HEK293T (cell line): ENCODE measurements around the gene PLA2R1.

Experiments used
- CTCF ChIA-PET: fragments of 350-600 bp; formaldehyde crosslinking; extraction: SDS; loops from one replicate; lab custom pipeline; 2021; ENCODE audit warnings: antibody characterized with exemption, inconsistent platforms; lab: Yijun Ruan, JAX
- POLR2A ChIA-PET: fragments of 350-600 bp; formaldehyde crosslinking; extraction: SDS; loops from one replicate; lab custom pipeline; 2020; ENCODE audit warnings: antibody characterized with exemption, inconsistent platforms; lab: Yijun Ruan, JAX
- DNase-seq: peaks from one replicate; pipeline ENCODE4 v3.0.0; 2012; ENCODE audit warnings: mixed read lengths; ENCODE audit errors: extremely low spot score
- ARNT ChIP-seq: fragments of 450-650 bp; IDR thresholded peaks from 2 replicates; pipeline ENCODE4 v1.6.1; 2017; ENCODE audit warnings: mild to moderate bottlenecking
- BHLHE40 ChIP-seq: fragments of 450-650 bp; IDR thresholded peaks from 2 replicates; pipeline ENCODE4 v1.6.1; 2016; ENCODE audit warnings: mild to moderate bottlenecking, moderate library complexity, borderline replicate concordance
- CTBP1 ChIP-seq: fragments of 450-650 bp; IDR thresholded peaks from 2 replicates; pipeline ENCODE4 v1.6.1; 2016; ENCODE audit warnings: borderline replicate concordance
- ELF4 ChIP-seq: fragments of 450-650 bp; IDR thresholded peaks from 2 replicates; pipeline ENCODE4 v1.6.1; 2017; ENCODE audit warnings: antibody characterized with exemption
- FOXA1 ChIP-seq: fragments of 450-650 bp; IDR thresholded peaks from 2 replicates; pipeline ENCODE4 v1.6.1; 2016; ENCODE audit warnings: mild to moderate bottlenecking
- FOXK2 ChIP-seq: fragments of 450-650 bp; IDR thresholded peaks from 2 replicates; pipeline ENCODE4 v1.6.1; 2016; ENCODE audit warnings: mild to moderate bottlenecking
- FOXM1 ChIP-seq: fragments of 450-650 bp; IDR thresholded peaks from 2 replicates; pipeline ENCODE4 v1.6.1; 2017; ENCODE audit warnings: mild to moderate bottlenecking, borderline replicate concordance
- HDGF ChIP-seq: fragments of 450-650 bp; IDR thresholded peaks from 2 replicates; pipeline ENCODE4 v1.6.1; 2017; ENCODE audit warnings: antibody characterized with exemption, borderline replicate concordance
- L3MBTL2 ChIP-seq: fragments of 450-650 bp; conservative IDR thresholded peaks from 2 replicates; pipeline ENCODE4 v1.6.1; 2016; ENCODE audit warnings: mild to moderate bottlenecking
- LEF1 ChIP-seq: fragments of 450-650 bp; IDR thresholded peaks from 2 replicates; pipeline ENCODE4 v1.6.1; 2017; ENCODE audit warnings: mild to moderate bottlenecking, borderline replicate concordance
- NFRKB ChIP-seq: fragments of 450-650 bp; IDR thresholded peaks from 2 replicates; pipeline ENCODE4 v1.6.1; 2016; ENCODE audit warnings: mild to moderate bottlenecking, moderate library complexity
- PKNOX1 ChIP-seq: fragments of 450-650 bp; IDR thresholded peaks from 2 replicates; pipeline ENCODE4 v1.6.1; 2016
- SP1 ChIP-seq: fragments of 450-650 bp; IDR thresholded peaks from 2 replicates; pipeline ENCODE4 v1.6.1; 2017
- SUZ12 ChIP-seq: fragments of 450-650 bp; IDR thresholded peaks from 2 replicates; pipeline ENCODE4 v1.6.1; 2016; ENCODE audit warnings: mild to moderate bottlenecking
- TARDBP ChIP-seq: fragments of 450-650 bp; IDR thresholded peaks from 2 replicates; pipeline ENCODE4 v1.6.1; 2016
- ZNF384 ChIP-seq: fragments of 450-650 bp; IDR thresholded peaks from 2 replicates; pipeline ENCODE4 v1.6.1; 2016

PLA2R1 gene

GRCh38 chr2:160097326-160097725, 34.9 kb upstream of the PLA2R1 start:
- no peak for TF ChIP-seq HDGF
- no peak for TF ChIP-seq FOXM1
- TF ChIP-seq ARNT: no peak
- no peak for TF ChIP-seq NFRKB
- POLR2A ChIA-PET: interaction anchor here (0.7 kb wide), 1 partner anchor 958 kb away, joined by 3 read pairs; no protein-coding TSS in a partner anchor
- CTCF ChIA-PET: interaction anchor here (0.7 to 1.1 kb wide), 2 partner anchors 18 to 162 kb away, joined by 3 read pairs; no protein-coding TSS in a partner anchor
- no peak for DNase-seq

- POLR2A ChIA-PET: interaction anchor here (0.7 kb wide), 1 partner anchor 959 kb away, joined by 3 read pairs; no protein-coding TSS in a partner anchor
- CTCF ChIA-PET: interaction anchor here (1.1 kb wide), 1 partner anchor 18 kb away, joined by 3 read pairs; no protein-coding TSS in a partner anchor
- no peak for TF ChIP-seq ARNT
- TF ChIP-seq ZNF384: no peak
- no peak for TF ChIP-seq SP1
- TF ChIP-seq HDGF: no peak
- TF ChIP-seq CTBP1: no peak
- no peak for TF ChIP-seq FOXK2
- TF ChIP-seq ELF4: no peak
- no peak for TF ChIP-seq L3MBTL2
- no peak for TF ChIP-seq NFRKB
- TF ChIP-seq BHLHE40: no peak
- no peak for DNase-seq
Observed at GRCh38 chr2:160096409-160096808, 34.0 kb upstream of the PLA2R1 start.

GRCh38 chr2:160092445-160092844, 30.0 kb upstream of the PLA2R1 start:
- no peak for DNase-seq
- ChIA-PET CTCF (no interaction called here), POLR2A (no interaction called here)
- TF ChIP-seq BHLHE40 (no peak), ARNT (no peak), SUZ12 (no peak), NFRKB (no peak), CTBP1 (no peak), LEF1 (no peak), ELF4 (no peak), ZNF384 (no peak)

GRCh38 chr2:160091381-160091780, 29.0 kb upstream of the PLA2R1 start:
- CTCF ChIA-PET: interaction anchor here (0.6 kb wide), 1 partner anchor 18 kb away, joined by 3 read pairs; no protein-coding TSS in a partner anchor
- no peak for DNase-seq
- TF ChIP-seq ELF4 (no peak), SP1 (no peak), HDGF (no peak), FOXA1 (no peak), FOXM1 (no peak), CTBP1 (no peak), BHLHE40 (no peak), LEF1 (no peak)
- POLR2A ChIA-PET: no interaction called here

- CTCF ChIA-PET: interaction anchor here (0.6 kb wide), 1 partner anchor 126 kb away, joined by 3 read pairs; no protein-coding TSS in a partner anchor
Observed at GRCh38 chr2:160087854-160088745, 25.7 kb upstream of the PLA2R1 start.

GRCh38 chr2:160085662-160086061, 23.2 kb upstream of the PLA2R1 start:
- no peak for TF ChIP-seq FOXM1
- no peak for TF ChIP-seq BHLHE40
- TF ChIP-seq L3MBTL2: no peak
- no peak for TF ChIP-seq FOXA1
- no peak for TF ChIP-seq ELF4
- TF ChIP-seq ARNT: no peak
- no peak for TF ChIP-seq PKNOX1
- POLR2A ChIA-PET: no interaction called here
- no peak for DNase-seq
- CTCF ChIA-PET: no interaction called here

More at GRCh38 chr2:160087854-160088745, 25.7 kb upstream of the PLA2R1 start:
- POLR2A ChIA-PET: no interaction called here
- TF ChIP-seq TARDBP (no peak), ELF4 (no peak), HDGF (no peak), L3MBTL2 (no peak), SUZ12 (no peak), CTBP1 (no peak), PKNOX1 (no peak), BHLHE40 (no peak), FOXK2 (no peak), FOXM1 (no peak), SP1 (no peak), ZNF384 (no peak), LEF1 (no peak), NFRKB (no peak), ARNT (no peak), FOXA1 (no peak)
- peak; percentile 23 for DNase-seq
